ENCODE results near the gene FBXL16. TPM values are rescaled to one million over a fixed set of nuclear protein-coding genes. Genes with fewer than 3 reads are reported as not detected.

Gene FBXL16
- polyA plus RNA-seq, 1 experiment = 0.11 TPM

DNA sequence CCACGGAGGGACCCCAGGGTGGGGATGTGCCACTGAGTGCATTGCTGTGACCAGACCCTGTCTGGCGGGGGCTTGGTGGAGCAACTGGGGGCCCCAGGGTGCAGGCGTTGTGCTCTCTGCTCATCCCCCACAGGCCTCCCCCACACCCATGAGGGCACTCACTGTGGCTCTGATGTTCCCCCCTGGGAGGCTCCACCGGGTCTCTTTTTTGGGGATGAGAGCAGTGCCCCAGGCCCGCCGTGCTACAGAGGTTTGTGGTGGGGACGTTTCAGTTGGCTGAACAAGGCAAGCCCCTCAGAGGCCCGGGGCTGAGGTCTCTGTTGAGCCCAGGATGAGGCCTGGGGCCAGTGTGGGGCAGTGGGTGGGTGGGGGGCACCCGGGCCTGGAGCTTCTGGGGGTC lies 18.1 kb upstream of the FBXL16 start:
- H3K27ac ChIP-seq (ENCODE audit: low read depth, low read length) = no peak overlapping the region
- no peak overlapping the region for H3K4me3 ChIP-seq (ENCODE audit: low read depth, low read length)
- TF ChIP-seq, protein P1, sequence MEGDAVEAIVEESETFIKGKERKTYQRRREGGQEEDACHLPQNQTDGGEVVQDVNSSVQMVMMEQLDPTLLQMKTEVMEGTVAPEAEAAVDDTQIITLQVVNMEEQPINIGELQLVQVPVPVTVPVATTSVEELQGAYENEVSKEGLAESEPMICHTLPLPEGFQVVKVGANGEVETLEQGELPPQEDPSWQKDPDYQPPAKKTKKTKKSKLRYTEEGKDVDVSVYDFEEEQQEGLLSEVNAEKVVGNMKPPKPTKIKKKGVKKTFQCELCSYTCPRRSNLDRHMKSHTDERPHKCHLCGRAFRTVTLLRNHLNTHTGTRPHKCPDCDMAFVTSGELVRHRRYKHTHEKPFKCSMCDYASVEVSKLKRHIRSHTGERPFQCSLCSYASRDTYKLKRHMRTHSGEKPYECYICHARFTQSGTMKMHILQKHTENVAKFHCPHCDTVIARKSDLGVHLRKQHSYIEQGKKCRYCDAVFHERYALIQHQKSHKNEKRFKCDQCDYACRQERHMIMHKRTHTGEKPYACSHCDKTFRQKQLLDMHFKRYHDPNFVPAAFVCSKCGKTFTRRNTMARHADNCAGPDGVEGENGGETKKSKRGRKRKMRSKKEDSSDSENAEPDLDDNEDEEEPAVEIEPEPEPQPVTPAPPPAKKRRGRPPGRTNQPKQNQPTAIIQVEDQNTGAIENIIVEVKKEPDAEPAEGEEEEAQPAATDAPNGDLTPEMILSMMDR (IDR thresholded peaks at IDR 0.05; ENCODE audit: low read depth, low read length) = no peak
- no peaks in the 10 kb centered on the region; the same call in 1 of the 2 replicates for H3K9me3 ChIP-seq (ENCODE audit: control insufficient read depth, insufficient read depth, low read length)
- no peak for DNase-seq (ENCODE audit: low read depth, low spot score)
- ChIA-PET CTCF (interaction anchor here (0.6 kb wide), 1 partner anchor 488 kb away, joined by 5 read pairs; no protein-coding TSS in a partner anchor), POLR2A (no interaction called here)
- no peaks in the 10 kb centered on the region for H3K27me3 ChIP-seq (ENCODE audit: control insufficient read depth, insufficient read depth, low read length)

DNA sequence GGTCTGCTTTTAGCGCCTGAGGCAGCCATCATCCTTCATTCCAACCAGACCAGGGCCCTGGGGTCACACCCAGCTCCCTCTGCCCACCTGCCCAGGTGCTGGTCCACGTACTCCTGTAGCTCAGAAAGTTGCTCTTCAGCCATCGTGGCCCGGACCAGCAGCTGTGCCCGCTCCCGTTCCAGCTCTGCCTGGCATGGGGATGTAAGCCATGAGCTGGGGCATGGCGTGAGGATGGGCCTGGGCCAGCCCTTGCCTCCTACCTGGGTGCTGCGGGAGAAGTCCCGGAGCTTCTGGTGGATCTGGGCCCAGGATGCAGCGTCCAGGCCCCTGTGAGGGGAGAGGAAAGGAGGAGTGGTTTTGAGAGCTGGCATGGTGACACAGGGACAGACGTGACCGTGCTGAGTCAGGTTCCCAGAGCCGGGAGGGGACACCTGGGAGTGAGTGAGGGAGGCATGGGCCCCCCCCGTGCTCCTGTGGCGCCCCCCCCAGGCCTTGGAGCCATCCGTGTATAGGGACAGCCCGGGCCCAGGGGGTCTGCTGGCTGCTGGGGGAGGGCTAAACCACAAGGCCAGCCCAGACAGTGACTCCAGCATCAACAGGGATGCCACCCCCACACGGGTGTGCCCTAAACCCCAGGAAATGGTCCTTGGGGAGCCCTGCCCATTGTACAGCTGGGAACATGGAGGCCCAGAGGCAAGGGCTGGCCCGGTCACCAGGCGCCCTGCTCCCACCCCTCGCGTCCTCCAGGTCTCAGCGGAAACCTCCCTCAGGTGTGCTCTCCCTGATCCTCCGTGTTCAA lies 17.4 kb upstream of the FBXL16 start:
- Histone ChIP-seq H3K27ac (ENCODE audit: low read depth, low read length) (no peak overlapping the region), H3K4me3 (ENCODE audit: low read depth, low read length) (no peak overlapping the region), H3K9me3 (ENCODE audit: control insufficient read depth, insufficient read depth, low read length) (no peaks in the 10 kb centered on the region; the same call in 1 of the 2 replicates), H3K27me3 (ENCODE audit: control insufficient read depth, insufficient read depth, low read length) (no peaks in the 10 kb centered on the region)
- ChIA-PET POLR2A (no interaction called here), CTCF (no interaction called here)
- TF ChIP-seq, protein P1 (IDR thresholded peaks at IDR 0.05; ENCODE audit: low read depth, low read length) = no peak
- no peak for DNase-seq (ENCODE audit: low read depth, low spot score)

DNA sequence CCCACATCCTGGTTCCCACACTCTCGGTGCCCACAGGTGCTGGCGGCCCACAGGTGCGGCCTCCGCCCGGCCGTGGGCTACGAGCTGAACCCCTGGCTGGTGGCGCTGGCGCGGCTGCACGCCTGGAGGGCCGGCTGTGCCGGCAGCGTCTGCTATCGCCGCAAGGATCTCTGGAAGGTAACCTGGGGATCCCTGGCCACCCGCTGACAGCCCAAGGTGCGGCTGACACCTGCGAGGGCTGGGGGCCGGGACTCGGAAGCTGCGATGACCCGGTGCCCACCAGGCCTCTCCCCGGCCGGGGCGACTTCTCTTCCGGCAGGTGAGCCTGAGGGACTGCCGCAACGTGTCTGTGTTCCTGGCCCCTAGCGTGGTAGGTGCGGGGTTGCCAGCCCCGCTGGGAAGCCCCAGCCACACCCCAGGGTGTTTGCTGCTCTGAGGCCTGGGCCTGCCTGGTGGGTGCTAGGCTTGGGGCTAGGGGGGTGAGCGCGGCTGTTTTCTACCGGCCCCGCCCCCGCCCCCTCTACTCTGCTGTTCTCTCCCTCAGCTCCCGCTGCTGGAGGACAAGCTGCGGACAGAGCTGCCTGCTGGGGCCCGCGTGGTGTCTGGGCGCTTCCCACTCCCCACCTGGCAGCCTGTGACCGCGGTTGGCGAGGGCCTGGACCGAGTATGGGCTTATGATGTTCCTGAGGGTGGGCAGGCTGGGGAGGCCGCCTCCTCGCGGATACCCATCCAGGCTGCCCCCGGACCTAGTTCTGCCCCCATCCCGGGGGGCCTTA lies 16.4 kb upstream of the FBXL16 start:
- POLR2A ChIA-PET = interaction anchor here (0.6 to 1.2 kb wide), 5 partner anchors 9 to 138 kb away, joined by 3 to 7 read pairs (median 4); partner anchors contain the start of genes CHTF18 and RPUSD1
- no peaks in the 10 kb centered on the region for H3K27me3 ChIP-seq (ENCODE audit: control insufficient read depth, insufficient read depth, low read length)
- CTCF ChIA-PET = no interaction called here
- TF ChIP-seq, protein P1 (IDR thresholded peaks at IDR 0.05; ENCODE audit: low read depth, low read length) = no peak
- H3K4me3 ChIP-seq (ENCODE audit: low read depth, low read length) = peak overlapping the region; percentile 74
- no peaks in the 10 kb centered on the region; the same call in 1 of the 2 replicates for H3K9me3 ChIP-seq (ENCODE audit: control insufficient read depth, insufficient read depth, low read length)
- H3K27ac ChIP-seq (ENCODE audit: low read depth, low read length) = no peak overlapping the region
- DNase-seq (ENCODE audit: low read depth, low spot score) = no peak

DNA sequence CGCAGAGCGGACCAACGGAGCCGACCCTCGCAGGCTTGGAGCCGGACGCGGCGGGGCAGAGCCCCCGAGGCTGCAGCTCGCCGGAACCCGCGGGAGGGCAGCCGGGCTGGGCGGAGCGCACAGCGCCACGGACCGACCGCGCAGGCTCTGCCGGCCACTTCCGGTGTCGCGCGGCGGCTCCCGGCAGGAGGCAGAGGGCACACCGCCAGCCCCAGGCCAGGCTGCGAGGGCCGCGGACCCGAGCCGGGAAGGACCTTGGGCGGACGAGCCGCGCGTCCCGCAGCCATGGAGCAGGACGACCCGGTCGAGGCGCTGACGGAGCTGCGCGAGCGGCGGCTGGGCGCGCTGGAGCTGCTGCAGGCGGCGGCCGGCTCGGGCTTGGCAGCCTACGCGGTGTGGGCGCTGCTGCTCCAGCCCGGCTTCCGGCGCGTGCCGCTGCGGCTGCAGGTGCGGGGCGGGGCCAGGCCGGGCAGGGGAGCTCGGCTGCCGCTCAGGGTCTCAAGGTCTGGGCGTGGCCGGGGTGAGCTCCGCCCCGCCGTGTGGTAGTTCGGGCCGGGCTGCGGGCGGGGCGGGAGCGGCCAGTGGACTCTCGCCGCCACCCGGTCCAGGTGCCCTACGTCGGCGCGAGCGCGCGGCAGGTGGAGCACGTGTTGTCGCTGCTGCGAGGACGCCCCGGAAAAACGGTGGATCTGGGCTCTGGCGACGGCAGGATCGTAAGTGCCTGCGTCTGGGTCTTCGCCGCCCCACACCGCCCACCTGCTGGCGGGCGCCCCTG lies 15.6 kb upstream of the FBXL16 start, which contains the start of gene ANTKMT:
TSS of gene ANTKMT (plus strand) at position 157 of the 775 bp plus-strand sequence. CDS start at position 286, 129 bp downstream.
- no peaks in the 10 kb centered on the region; the same call in 1 of the 2 replicates for H3K9me3 ChIP-seq (ENCODE audit: control insufficient read depth, insufficient read depth, low read length)
- ChIA-PET CTCF (no interaction called here), POLR2A (interaction anchor here (0.6 to 1.6 kb wide), 5 partner anchors 9 to 139 kb away, joined by 3 to 7 read pairs (median 5); partner anchors contain the start of genes CHTF18 and RPUSD1)
- no peak for DNase-seq (ENCODE audit: low read depth, low spot score)
- peak within 1 kb of the TSS; percentile 89 for H3K27ac ChIP-seq (ENCODE audit: low read depth, low read length)
- H3K27me3 ChIP-seq (ENCODE audit: control insufficient read depth, insufficient read depth, low read length) = no peaks in the 10 kb centered on the region
- TF ChIP-seq, protein P1 (IDR thresholded peaks at IDR 0.05; ENCODE audit: low read depth, low read length) = no peak
- H3K4me3 ChIP-seq (ENCODE audit: low read depth, low read length) = peak within 1 kb of the TSS; percentile 74
